Heart right ventricle (tissue), 16 donors: ENCODE measurements around the gene ATG13. TPM values are rescaled to one million over a fixed set of nuclear protein-coding genes. Genes with fewer than 3 reads are reported as not detected.

Source experiments
- ATAC-seq, 8 donors: fragments of 200-7000 bp; cut with Tn5 transposase; one replicate each; pipeline ENCODE4 v1.9.1; 2020; ENCODE audit warnings: mild to moderate bottlenecking in 8 of 8, moderate library complexity in 8 of 8, moderate number of reproducible peaks in 1 of 8
- DNase-seq, 2 donors: peaks; one replicate each; pipeline ENCODE4 v3.0.0-alpha.2; 2020
- H3K27ac ChIP-seq, 10 donors: fragments of 200-600 bp; sonication (generic) in 2 of 10; one replicate each; pipeline versions ENCODE4 v1.5.0 to v1.8.0; 2020 to 2022; ENCODE audit warnings: mild to moderate bottlenecking in 3 of 10
- H3K27me3 ChIP-seq, 7 donors: fragments of 200-600 bp; one replicate each; pipeline ENCODE4 v1.8.0; 2021 to 2022; ENCODE audit warnings: mild to moderate bottlenecking in 2 of 7
- H3K36me3 ChIP-seq, 9 donors: fragments of 200-600 bp; sonication (generic) in 1 of 9; one replicate each; pipeline versions ENCODE4 v1.5.0 to v1.8.0; 2020 to 2022; ENCODE audit warnings: mild to moderate bottlenecking in 2 of 9
- H3K4me1 ChIP-seq, 9 donors: fragments of 200-600 bp; sonication (generic) in 1 of 9; one replicate each; pipeline versions ENCODE4 v1.5.0 to v1.8.0; 2020 to 2022; ENCODE audit warnings: mild to moderate bottlenecking in 4 of 9
- H3K4me3 ChIP-seq, 10 donors: fragments of 200-600 bp; sonication (generic) in 2 of 10; one replicate each; pipeline versions ENCODE4 v1.5.0 to v1.8.0; 2020 to 2022; ENCODE audit warnings: mild to moderate bottlenecking in 7 of 10, moderate library complexity in 2 of 10
- H3K9me3 ChIP-seq, 11 donors: fragments of 200-600 bp in 10 of 11; sonication (generic) in 2 of 11; one replicate each; pipeline versions ENCODE4 v1.5.0 to v1.8.0; 2013 to 2022; ENCODE audit warnings: mild to moderate bottlenecking in 2 of 11, control low read depth in 1 of 11, moderate library complexity in 1 of 11
- WGBS, 2 donors: extraction: QIAGEN DNeasy Blood & Tissue Kit; methylation state at CpG; one replicate each; pipeline ENCODE4 v1.1.7; 2013; ENCODE audit warnings: inconsistent platforms in 1 of 2; 5-methylcytosine and 5-hydroxymethylcytosine counted together
- intact Hi-C, 10 donors: fragments of 100-400 bp; cut with DNase I; formaldehyde crosslinking; loops; one replicate each; pipeline versions ENCODE4 v1.11.1 to v1.14.2; 2022
- polyA plus RNA-seq, 2 donors: library from polyadenylated mRNA; stranded (reverse); fragments of 200-250 nt; gene quantifications; one replicate each; pipeline ENCODE4 v1.2.3, GENCODE V29; 2013
- total RNA-seq, 10 donors: library from RNA; stranded (reverse); fragmentation: NEBNext Ultra II Directional in 3 of 10; extraction: Animal tissue kit (Norgen Biotek cat#: 25700) in 3 of 10; gene quantifications; one replicate each; pipeline versions ENCODE4 v1.2.1 to v1.2.4, GENCODE V29; 2021 to 2023
- TF ChIP-seq, protein P1 (sequence below), 9 donors: fragments of 200-600 bp; sonication (generic) in 2 of 9; IDR thresholded peaks; one replicate each; pipeline versions ENCODE4 v1.5.0 to v1.8.0; 2021 to 2022; ENCODE audit warnings: antibody characterized with exemption in 9 of 9, mild to moderate bottlenecking in 5 of 9, moderate library complexity in 1 of 9
- donor health status: Arrhythmogenic right ventricular cardiomyopathy.
- donor health status: ischemic (EF 13 %, LVEDD 7.1; RV severe dilation, severe dysfunction).
- donor health status: healthy with polysubstance abuse.
- donor health status: DM: no; HTN: yes; CAD: no.
- donor health status: DM: no; HTN: no; CAD: no.
- donor health status: ischemic (EF 25% LVEDD 6.9; RV normal size, moderate dysfunction).
- donor health status: ischemic (EF 25% LVEDD 5.7; RV mildly dilated, moderate dysfunction).
- donor health status: healthy.
- donor health status: DM: yes; HTN: yes; CAD: no.
- donor health status: Ischemic cardiomyopathy.
- donor health status: ischemic (EF 35%, LVEDD 5.7; RV mildly dilated, moderate dysfunction).
- donor health status: nonischemic (EF 11% LVEDD 7.7; RV severe dilation, severe dysfunction).
- donor health status: DM: yes; HTN: yes; CAD: no.
- donor health status: PGD.
- donor health status: ischemic (EF 29% LVEDD 5.4; RV normal size, mild dysfunction).
- donor health status: nonischemic (EF 23%, LVEDD 6.1; RV moderate dilation, normal function).

ATG13 gene
- total and polyA plus RNA-seq, 12 donors, result 25.8 to 50.6 (median 40.8) TPM

DNA sequence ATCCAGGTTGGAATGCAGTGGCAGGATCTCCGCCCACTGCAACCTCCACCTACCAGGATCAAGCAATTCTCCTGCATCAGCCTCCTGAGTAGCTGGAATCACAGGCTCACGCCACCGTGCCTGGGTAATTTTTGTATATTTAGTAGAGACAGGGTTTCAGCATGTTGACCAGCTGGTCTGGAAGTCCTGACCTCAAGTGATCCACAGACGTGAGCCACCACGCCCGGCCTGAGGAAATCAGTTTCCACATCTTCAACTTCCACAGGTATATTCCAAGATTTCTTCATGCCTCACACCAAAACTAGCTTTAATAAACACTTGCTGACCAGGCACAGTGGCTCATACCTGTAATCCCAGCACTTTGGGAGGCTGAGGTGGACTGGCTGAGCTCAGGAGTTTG is 8.0 kb upstream of the ATG13 start:
- 93 to 97% methylated on average over 6 of the region's 6 CpGs for WGBS, 2 donors
- H3K4me1 ChIP-seq, result peaks cover 0 to 27% (median 9%) of the 10 kb centered on the region in 9 donors
- intact Hi-C loops, result loop anchor here in 1 of 10 donors (10.0 kb wide), 1 partner anchor 225 kb away; the partner anchor contains the start of gene MDK
- H3K36me3 ChIP-seq, result peaks cover 0 to 6% (median 0%) of the 10 kb centered on the region in 9 donors
- DNase-seq, result no peak
- TF ChIP-seq, protein P1, sequence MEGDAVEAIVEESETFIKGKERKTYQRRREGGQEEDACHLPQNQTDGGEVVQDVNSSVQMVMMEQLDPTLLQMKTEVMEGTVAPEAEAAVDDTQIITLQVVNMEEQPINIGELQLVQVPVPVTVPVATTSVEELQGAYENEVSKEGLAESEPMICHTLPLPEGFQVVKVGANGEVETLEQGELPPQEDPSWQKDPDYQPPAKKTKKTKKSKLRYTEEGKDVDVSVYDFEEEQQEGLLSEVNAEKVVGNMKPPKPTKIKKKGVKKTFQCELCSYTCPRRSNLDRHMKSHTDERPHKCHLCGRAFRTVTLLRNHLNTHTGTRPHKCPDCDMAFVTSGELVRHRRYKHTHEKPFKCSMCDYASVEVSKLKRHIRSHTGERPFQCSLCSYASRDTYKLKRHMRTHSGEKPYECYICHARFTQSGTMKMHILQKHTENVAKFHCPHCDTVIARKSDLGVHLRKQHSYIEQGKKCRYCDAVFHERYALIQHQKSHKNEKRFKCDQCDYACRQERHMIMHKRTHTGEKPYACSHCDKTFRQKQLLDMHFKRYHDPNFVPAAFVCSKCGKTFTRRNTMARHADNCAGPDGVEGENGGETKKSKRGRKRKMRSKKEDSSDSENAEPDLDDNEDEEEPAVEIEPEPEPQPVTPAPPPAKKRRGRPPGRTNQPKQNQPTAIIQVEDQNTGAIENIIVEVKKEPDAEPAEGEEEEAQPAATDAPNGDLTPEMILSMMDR (IDR thresholded peaks at IDR 0.05), result no peak
- no peaks in the 10 kb centered on the region for H3K27me3 ChIP-seq
- H3K9me3 ChIP-seq, result no peaks in the 10 kb centered on the region
- no peak overlapping the region for H3K4me3 ChIP-seq
- no peak overlapping the region for H3K27ac ChIP-seq
- no peak for ATAC-seq

- Histone ChIP-seq H3K9me3 (no peaks in the 10 kb centered on the region), H3K36me3 (peaks cover 0 to 6% (median 0%) of the 10 kb centered on the region in 9 donors), H3K27me3 (no peaks in the 10 kb centered on the region), H3K4me3 (no peak overlapping the region), H3K4me1 (peaks cover 2 to 49% (median 24%) of the 10 kb centered on the region in 9 donors), H3K27ac (peak overlapping the region in 2 of 10 donors; percentile 20 to 25)
- 70 to 72% methylated on average over 5 of the region's 5 CpGs for WGBS, 2 donors
- peak in 2 of 8 donors; percentile 28 to 47 for ATAC-seq
- intact Hi-C loops, result loop anchor here in 5 of 10 donors (5.0 to 10.0 kb wide), 4 partner anchors 83 to 227 kb away; partner anchors contain the start of genes MDK (in 3 of the 5) and CHRM4 (in 1 of the 5)
- no peak for DNase-seq
- TF ChIP-seq, protein P1 (IDR thresholded peaks at IDR 0.05), result no peak
These were observed 5.6 kb upstream of the ATG13 start for GRCh38 chr11:46611526-46612304.

GRCh38 chr11:46612326-46612725 is 5.0 kb upstream of the ATG13 start:
- 81 to 83% methylated on average over 2 of the region's 2 CpGs for WGBS, 2 donors
- DNase-seq (no peak), ATAC-seq (no peak)
- intact Hi-C loops, result loop anchor here in 5 of 10 donors (5.0 to 10.0 kb wide), 4 partner anchors 82 to 228 kb away; partner anchors contain the start of genes MDK (in 3 of the 5) and CHRM4 (in 1 of the 5)
- Histone ChIP-seq H3K27ac (peak overlapping the region in 1 of 10 donors; percentile 25), H3K9me3 (no peaks in the 10 kb centered on the region), H3K27me3 (no peaks in the 10 kb centered on the region), H3K36me3 (peaks cover 0 to 6% (median 0%) of the 10 kb centered on the region in 9 donors), H3K4me3 (no peak overlapping the region), H3K4me1 (peaks cover 2 to 49% (median 24%) of the 10 kb centered on the region in 9 donors)
- TF ChIP-seq, protein P1 (IDR thresholded peaks at IDR 0.05), result no peak

DNA sequence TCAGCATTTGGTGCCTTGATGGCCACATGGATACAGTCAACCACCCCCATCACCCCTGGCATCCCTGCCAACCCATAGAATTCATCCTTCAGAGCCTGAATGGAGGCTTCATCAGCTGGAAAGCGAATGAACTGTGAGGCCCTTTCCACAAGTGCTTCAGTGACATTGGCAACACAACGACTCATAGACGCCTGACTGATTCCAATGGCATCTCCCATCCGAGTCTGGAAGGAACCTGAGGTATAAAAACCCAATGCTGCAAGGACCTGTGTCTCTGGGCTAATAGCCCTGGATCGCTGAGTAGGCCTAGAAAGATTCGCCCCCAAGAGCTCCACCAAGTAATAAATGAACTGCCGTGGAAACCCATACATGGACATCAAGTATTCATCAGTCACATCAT is 1.6 kb upstream of the ATG13 start:
- peaks cover 2 to 76% (median 46%) of the 10 kb centered on the region in 9 donors for H3K4me1 ChIP-seq
- TF ChIP-seq, protein P1 (IDR thresholded peaks at IDR 0.05), result no peak
- peak overlapping the region in 1 of 10 donors; percentile 100 for H3K4me3 ChIP-seq
- H3K27ac ChIP-seq, result no peak overlapping the region
- H3K36me3 ChIP-seq, result peaks cover 0 to 15% (median 0%) of the 10 kb centered on the region in 9 donors
- 94 to 96% methylated on average over 7 of the region's 7 CpGs for WGBS, 2 donors
- ATAC-seq (no peak), DNase-seq (no peak)
- intact Hi-C loops, result loop anchor here in 4 of 10 donors (5.0 to 10.0 kb wide), 4 partner anchors 52 to 231 kb away; partner anchors contain the start of genes MDK (in 3 of the 4) and CHRM4 (in 1 of the 4)
- no peaks in the 10 kb centered on the region for H3K27me3 ChIP-seq
- H3K9me3 ChIP-seq, result no peaks in the 10 kb centered on the region
